Choroid plexus epithelial cell (primary cell): Measurements from ENCODE around the gene SVOP.
"Not testable (repeated sequence)": the region's sequence is repeated elsewhere in the genome, so short reads cannot be mapped to it uniquely, and the experiment has no call there.

Experiments used
- DNase-seq: peaks from one replicate; pipeline ENCODE4 v3.0.0-alpha.2; 2010; ENCODE audit warnings: low read depth
- H3K4me3 ChIP-seq: 2 replicates; pipeline ENCODE4 v1.5.1; 2011; ENCODE audit warnings: low read depth, mild to moderate bottlenecking, control low read depth, low read length, moderate library complexity
- CTCF ChIP-seq: conservative IDR thresholded peaks from 2 replicates; pipeline ENCODE4 v1.5.1; 2011; ENCODE audit warnings: low read depth, mild to moderate bottlenecking, control low read depth, inconsistent platforms, low read length, moderate library complexity

SVOP gene

GRCh38 chr12:108875280-108875679 lies 145.6 kb downstream of the SVOP start:
- no peak overlapping the region for H3K4me3 ChIP-seq
- no peak for DNase-seq
- TF ChIP-seq CTCF: no peak

- H3K4me3 ChIP-seq: no peak overlapping the region
- TF ChIP-seq CTCF: no peak
- no peak for DNase-seq
Measured at GRCh38 chr12:108868781-108869180, 152.1 kb downstream of the SVOP start.

GRCh38 chr12:108866083-108866482 lies 154.8 kb downstream of the SVOP start:
- not testable (repeated sequence) for DNase-seq, H3K4me3 ChIP-seq

- no peak for DNase-seq
- H3K4me3 ChIP-seq: no peak overlapping the region
- no peak for TF ChIP-seq CTCF
Measured at GRCh38 chr12:108865169-108865568, 155.7 kb downstream of the SVOP start.

- TF ChIP-seq CTCF: no peak
- no peak overlapping the region for H3K4me3 ChIP-seq
- no peak for DNase-seq
Measured at GRCh38 chr12:108862588-108862959, 158.3 kb downstream of the SVOP start.

- no peak for TF ChIP-seq CTCF
- no peak for DNase-seq
- no peak overlapping the region for H3K4me3 ChIP-seq
Measured at GRCh38 chr12:108861878-108862587, 158.8 kb downstream of the SVOP start.

- H3K4me3 ChIP-seq: no peak overlapping the region
- DNase-seq: no peak
Measured at GRCh38 chr12:108860443-108860842, 160.4 kb downstream of the SVOP start.

More at GRCh38 chr12:108860443-108860842, 160.4 kb downstream of the SVOP start:
- TF ChIP-seq CTCF: no peak
